ENCODE measurements around the gene SYNM. TPM values are rescaled to one million over a fixed set of nuclear protein-coding genes. Genes with fewer than 3 reads are reported as not detected.

SYNM gene
- total RNA-seq, 1 donor from 2014 or later = 22.0 TPM

- no peak for DNase-seq
These were observed 37.1 kb downstream of the SYNM start for GRCh38 chr15:99141943-99142342.

- DNase-seq = no peak
These were observed 37.7 kb downstream of the SYNM start for GRCh38 chr15:99142562-99142961.

GRCh38 chr15:99143242-99143641, 38.4 kb downstream of the SYNM start:
- DNase-seq = no peak

- DNase-seq = no peak
These were observed 39.1 kb downstream of the SYNM start for GRCh38 chr15:99143655-99144610.

- DNase-seq = no peak
These were observed 40.1 kb downstream of the SYNM start for GRCh38 chr15:99145005-99145404.

- DNase-seq = no peak
These were observed 40.9 kb downstream of the SYNM start for GRCh38 chr15:99145778-99146177.

- DNase-seq = no peak
These were observed 41.8 kb downstream of the SYNM start for GRCh38 chr15:99146661-99147060.

- DNase-seq = peak; percentile 10
These were observed 44.0 kb downstream of the SYNM start for GRCh38 chr15:99148851-99149276.

- no peak for DNase-seq
These were observed 44.5 kb downstream of the SYNM start for GRCh38 chr15:99149366-99149765.

- DNase-seq = no peak
These were observed 46.3 kb downstream of the SYNM start for GRCh38 chr15:99151156-99151555.

- DNase-seq = no peak
These were observed 48.2 kb downstream of the SYNM start for GRCh38 chr15:99153026-99153535.

- DNase-seq = no peak
These were observed 49.4 kb downstream of the SYNM start for GRCh38 chr15:99154271-99154670.

GRCh38 chr15:99155961-99156443, 51.1 kb downstream of the SYNM start:
- DNase-seq = no peak

- no peak for DNase-seq
These were observed 52.6 kb downstream of the SYNM start for GRCh38 chr15:99157456-99157855.

GRCh38 chr15:99158626-99159412, 53.9 kb downstream of the SYNM start:
- no peak for DNase-seq

- no peak for DNase-seq
These were observed 58.6 kb downstream of the SYNM start for GRCh38 chr15:99163271-99164062.

GRCh38 chr15:99164119-99164518, 59.2 kb downstream of the SYNM start:
- no peak for DNase-seq

- no peak for DNase-seq
These were observed 60.3 kb downstream of the SYNM start for GRCh38 chr15:99165020-99165790.

GRCh38 chr15:99165956-99166689, 61.2 kb downstream of the SYNM start:
- no peak for DNase-seq

GRCh38 chr15:99167201-99167600, 62.3 kb downstream of the SYNM start:
- DNase-seq = no peak

Data from skin of body (tissue), 2 donors.